ENCODE data around the gene AGAP1. TPM values are rescaled to one million over a fixed set of nuclear protein-coding genes. Genes with fewer than 3 reads are reported as not detected.

The AGAP1 gene
- total and polyA plus RNA-seq, 2 donors from 2014 or later = 8.1 to 44.5 TPM

GRCh38 chr2:235727891-235728799, 234.3 kb downstream of the AGAP1 start:
- Histone ChIP-seq H3K4me1 (ENCODE audit: control insufficient read depth in 2 of 3, insufficient read depth in 2 of 3, low read depth in 1 of 3, low read length in 3 of 3) (no peaks in the 10 kb centered on the region), H3K27ac (ENCODE audit: low read depth in 2 of 2, low read length in 2 of 2) (no peak overlapping the region), H3K36me3 (ENCODE audit: control insufficient read depth in 2 of 3, insufficient read depth in 3 of 3, low read length in 3 of 3) (peaks cover 0 to 2% (median 0%) of the 10 kb centered on the region in 3 donors), H3K9me3 (ENCODE audit: control insufficient read depth in 2 of 3, insufficient read depth in 1 of 3, low read length in 3 of 3) (no peaks in the 10 kb centered on the region), H3K9ac (ENCODE audit: low read length in 3 of 3) (no peak overlapping the region), H3K4me3 (ENCODE audit: low read length in 3 of 3) (no peak overlapping the region), H3K27me3 (ENCODE audit: control insufficient read depth, insufficient read depth, low read length) (no peaks in the 10 kb centered on the region)
- TF ChIP-seq CTCF (IDR thresholded peaks at IDR 0.05; ENCODE audit: borderline replicate concordance, extremely low read depth, insufficient read depth) = no peak
- FAIRE-seq (no peak), DNase-seq (no peak)
- intact Hi-C loops (cut with DNase I) = no loop called here

DNA sequence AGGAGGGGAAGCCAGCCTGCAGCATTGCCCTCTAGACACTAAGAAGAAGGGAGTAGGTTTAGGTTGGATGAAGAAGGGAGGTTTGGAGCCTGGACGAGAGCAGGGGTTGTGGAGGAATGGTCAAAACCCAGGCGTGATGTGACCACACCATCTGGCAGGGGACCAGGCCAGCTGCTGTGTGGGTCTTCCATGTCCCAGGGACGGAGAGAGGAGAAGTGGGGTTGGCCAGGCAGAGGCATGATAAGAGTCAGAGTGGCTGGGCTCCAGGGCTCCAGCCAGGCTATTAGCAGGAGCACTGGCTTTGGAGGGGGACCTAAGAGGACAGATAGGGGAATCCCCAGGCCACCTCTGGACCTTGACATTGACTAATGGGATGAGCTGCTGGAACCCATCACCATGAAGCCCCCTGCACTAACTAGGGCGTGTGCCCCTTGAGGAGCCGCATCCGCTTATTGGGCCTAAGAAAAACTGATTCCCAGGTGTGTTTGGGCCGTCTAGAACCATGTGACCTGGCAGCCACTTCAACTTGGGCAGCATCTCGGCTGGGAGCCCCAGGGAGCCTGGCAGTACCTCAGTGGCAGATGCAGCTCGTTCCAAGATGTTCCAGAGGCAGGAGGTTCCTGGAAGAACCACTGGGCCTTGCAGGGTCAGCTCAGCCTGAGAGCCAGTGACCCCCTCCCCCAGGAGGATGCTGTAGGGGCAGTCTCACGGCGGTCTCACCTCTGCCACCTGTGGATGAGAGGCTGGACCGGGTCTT, 235.1 kb downstream of the AGAP1 start:
- H3K27me3 ChIP-seq (ENCODE audit: control insufficient read depth, insufficient read depth, low read length) = no peaks in the 10 kb centered on the region
- TF ChIP-seq CTCF (IDR thresholded peaks at IDR 0.05; ENCODE audit: borderline replicate concordance, extremely low read depth, insufficient read depth) = no peak
- H3K9me3 ChIP-seq (ENCODE audit: control insufficient read depth in 2 of 3, insufficient read depth in 1 of 3, low read length in 3 of 3) = no peaks in the 10 kb centered on the region
- intact Hi-C loops (cut with DNase I) = no loop called here
- no peak overlapping the region for H3K4me3 ChIP-seq (ENCODE audit: low read length in 3 of 3)
- FAIRE-seq (no peak), DNase-seq (no peak)
- no peaks in the 10 kb centered on the region for H3K4me1 ChIP-seq (ENCODE audit: control insufficient read depth in 2 of 3, insufficient read depth in 2 of 3, low read depth in 1 of 3, low read length in 3 of 3)
- peaks cover 0 to 2% (median 0%) of the 10 kb centered on the region in 3 donors for H3K36me3 ChIP-seq (ENCODE audit: control insufficient read depth in 2 of 3, insufficient read depth in 3 of 3, low read length in 3 of 3)
- no peak overlapping the region for H3K27ac ChIP-seq (ENCODE audit: low read depth in 2 of 2, low read length in 2 of 2)
- no peak overlapping the region for H3K9ac ChIP-seq (ENCODE audit: low read length in 3 of 3)

GRCh38 chr2:235729557-235729947, 235.7 kb downstream of the AGAP1 start:
- intact Hi-C loops (cut with DNase I) = no loop called here
- Histone ChIP-seq H3K36me3 (ENCODE audit: control insufficient read depth in 2 of 3, insufficient read depth in 3 of 3, low read length in 3 of 3) (peaks cover 0 to 2% (median 0%) of the 10 kb centered on the region in 3 donors), H3K27ac (ENCODE audit: low read depth in 2 of 2, low read length in 2 of 2) (no peak overlapping the region), H3K27me3 (ENCODE audit: control insufficient read depth, insufficient read depth, low read length) (no peaks in the 10 kb centered on the region), H3K4me3 (ENCODE audit: low read length in 3 of 3) (no peak overlapping the region), H3K9ac (ENCODE audit: low read length in 3 of 3) (no peak overlapping the region), H3K9me3 (ENCODE audit: control insufficient read depth in 2 of 3, insufficient read depth in 1 of 3, low read length in 3 of 3) (no peaks in the 10 kb centered on the region), H3K4me1 (ENCODE audit: control insufficient read depth in 2 of 3, insufficient read depth in 2 of 3, low read depth in 1 of 3, low read length in 3 of 3) (no peaks in the 10 kb centered on the region)
- FAIRE-seq (no peak), DNase-seq (no peak)
- no peak for TF ChIP-seq CTCF (IDR thresholded peaks at IDR 0.05; ENCODE audit: borderline replicate concordance, extremely low read depth, insufficient read depth)

Measured in kidney (tissue), 14 donors.